Stimulated activated CD4-positive, alpha-beta T cell treated with anti-CD3 and anti-CD28 coated beads, Interleukin-15, amount 100 ng/mL, for 48 hours (primary cell): ENCODE measurements around the gene FOXD4L5.
"Not testable (repeated sequence)": the region's sequence is repeated elsewhere in the genome, so short reads cannot be mapped to it uniquely, and the experiment has no call there.

Source experiments
- DNase-seq, 2 donors: peaks; one replicate each; pipeline ENCODE4 v3.0.0-alpha.2; 2020; ENCODE audit warnings: low read depth in 2 of 2

The FOXD4L5 gene

GRCh38 chr9:65285109-65285508 lies at the start of gene FOXD4L5:
Gene FOXD4L5, minus strand, starts transcription at chr9:65285209. Its CDS starts 832 bp downstream, at chr9:65284377.
- not testable (repeated sequence) for DNase-seq

GRCh38 chr9:65283943-65284342 lies 1.1 kb downstream of the FOXD4L5 start:
- not testable (repeated sequence) for DNase-seq

DNA sequence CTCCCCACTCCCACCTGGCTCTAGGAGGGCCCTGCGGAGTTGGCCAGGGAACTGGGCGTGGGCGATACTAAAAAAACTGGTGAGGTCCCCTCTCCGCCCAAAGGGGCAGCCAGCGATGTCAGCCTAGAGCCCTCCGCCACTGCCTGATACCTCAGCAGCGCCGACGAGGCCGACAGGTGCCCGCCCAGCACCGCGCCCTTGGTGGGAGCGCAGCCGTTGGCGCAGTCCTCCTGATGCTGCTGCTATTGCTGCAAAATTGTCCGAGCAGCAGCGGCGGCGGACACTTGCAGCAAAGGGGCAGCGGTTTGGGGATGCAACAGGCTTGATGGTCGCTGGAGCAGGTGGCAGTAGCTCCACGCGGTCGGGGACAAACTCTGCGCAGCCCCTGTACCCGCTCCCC lies 2.0 kb downstream of the FOXD4L5 start:
- DNase-seq = not testable (repeated sequence)
